RWPE2 (cell line): Measurements from ENCODE around the gene PCDHB15.
A peak's percentile ranks its signal among the peaks of the same experiment; 100 is the strongest.
"Not testable (repeated sequence)": the region's sequence is repeated elsewhere in the genome, so short reads cannot be mapped to it uniquely, and the experiment has no call there.

Source experiments
- ATAC-seq: fragments of 200-7000 bp; cut with Tn5 transposase; 3 replicates; pipeline ENCODE4 v1.9.1; 2021; ENCODE audit warnings: low read depth
- DNase-seq: peaks from one replicate; pipeline ENCODE4 v3.0.0-alpha.2; 2020; ENCODE audit warnings: low spot score
- H3K27ac ChIP-seq: fragments of 450-650 bp; 2 replicates; pipeline ENCODE4 v1.5.1; 2017; ENCODE audit warnings: mild to moderate bottlenecking; ENCODE audit not compliant: poor library complexity, severe bottlenecking
- H3K27me3 ChIP-seq: fragments of 250-450 bp; sonication (Bioruptor Pico); 2 replicates; pipeline ENCODE4 v1.5.1; 2021; ENCODE audit warnings: mild to moderate bottlenecking, moderate library complexity; ENCODE audit not compliant: insufficient read depth, poor library complexity, severe bottlenecking
- H3K36me3 ChIP-seq: fragments of 250-450 bp; sonication (Bioruptor Pico); 2 replicates; pipeline ENCODE4 v1.5.1; 2020; ENCODE audit warnings: low read depth, mild to moderate bottlenecking, moderate library complexity
- H3K4me1 ChIP-seq: fragments of 250-450 bp; sonication (Bioruptor Pico); 2 replicates; pipeline ENCODE4 v1.5.1; 2021; ENCODE audit warnings: mild to moderate bottlenecking, moderate library complexity; ENCODE audit not compliant: insufficient read depth, poor library complexity, severe bottlenecking
- H3K4me3 ChIP-seq: fragments of 250-450 bp; sonication (Bioruptor Pico); 2 replicates; pipeline ENCODE4 v1.5.1; 2021; ENCODE audit warnings: mild to moderate bottlenecking, moderate library complexity; ENCODE audit not compliant: severe bottlenecking
- H3K9me3 ChIP-seq: fragments of 250-450 bp; sonication (Bioruptor Pico); 2 replicates; pipeline ENCODE4 v1.5.1; 2021; ENCODE audit warnings: mild to moderate bottlenecking, moderate library complexity; ENCODE audit not compliant: severe bottlenecking
- TF ChIP-seq, protein P1 (sequence below): fragments of 450-650 bp; IDR thresholded peaks from one replicate; pipeline ENCODE4 v1.5.1; 2017; ENCODE audit warnings: mild to moderate bottlenecking, moderate library complexity; ENCODE audit not compliant: poor library complexity, severe bottlenecking

Gene PCDHB15

GRCh38 chr5:141208478-141208877, 36.7 kb upstream of the PCDHB15 start, which contains the start of gene PCDHB12:
TSS of gene PCDHB12 (plus strand) at chr5:141208719. CDS start at chr5:141208908, 189 bp downstream.
- H3K4me3 ChIP-seq: no peak within 1 kb of the TSS
- no peak for ATAC-seq

GRCh38 chr5:141210281-141210680, 34.9 kb upstream of the PCDHB15 start:
- not testable (repeated sequence) for H3K4me1 ChIP-seq, H3K4me3 ChIP-seq, H3K27ac ChIP-seq, DNase-seq, ATAC-seq, H3K9me3 ChIP-seq, H3K36me3 ChIP-seq
- peaks cover 45% of the 10 kb centered on the region for H3K27me3 ChIP-seq

More at GRCh38 chr5:141208478-141208877, 36.7 kb upstream of the PCDHB15 start, which contains the start of gene PCDHB12:
- TF ChIP-seq, protein P1, sequence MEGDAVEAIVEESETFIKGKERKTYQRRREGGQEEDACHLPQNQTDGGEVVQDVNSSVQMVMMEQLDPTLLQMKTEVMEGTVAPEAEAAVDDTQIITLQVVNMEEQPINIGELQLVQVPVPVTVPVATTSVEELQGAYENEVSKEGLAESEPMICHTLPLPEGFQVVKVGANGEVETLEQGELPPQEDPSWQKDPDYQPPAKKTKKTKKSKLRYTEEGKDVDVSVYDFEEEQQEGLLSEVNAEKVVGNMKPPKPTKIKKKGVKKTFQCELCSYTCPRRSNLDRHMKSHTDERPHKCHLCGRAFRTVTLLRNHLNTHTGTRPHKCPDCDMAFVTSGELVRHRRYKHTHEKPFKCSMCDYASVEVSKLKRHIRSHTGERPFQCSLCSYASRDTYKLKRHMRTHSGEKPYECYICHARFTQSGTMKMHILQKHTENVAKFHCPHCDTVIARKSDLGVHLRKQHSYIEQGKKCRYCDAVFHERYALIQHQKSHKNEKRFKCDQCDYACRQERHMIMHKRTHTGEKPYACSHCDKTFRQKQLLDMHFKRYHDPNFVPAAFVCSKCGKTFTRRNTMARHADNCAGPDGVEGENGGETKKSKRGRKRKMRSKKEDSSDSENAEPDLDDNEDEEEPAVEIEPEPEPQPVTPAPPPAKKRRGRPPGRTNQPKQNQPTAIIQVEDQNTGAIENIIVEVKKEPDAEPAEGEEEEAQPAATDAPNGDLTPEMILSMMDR: peak; percentile 22
- peaks cover 4% of the 10 kb centered on the region for H3K9me3 ChIP-seq
- no peaks in the 10 kb centered on the region for H3K36me3 ChIP-seq
- H3K4me1 ChIP-seq: no peaks in the 10 kb centered on the region
- DNase-seq: no peak
- peaks cover 38% of the 10 kb centered on the region for H3K27me3 ChIP-seq
- no peak within 1 kb of the TSS for H3K27ac ChIP-seq

DNA sequence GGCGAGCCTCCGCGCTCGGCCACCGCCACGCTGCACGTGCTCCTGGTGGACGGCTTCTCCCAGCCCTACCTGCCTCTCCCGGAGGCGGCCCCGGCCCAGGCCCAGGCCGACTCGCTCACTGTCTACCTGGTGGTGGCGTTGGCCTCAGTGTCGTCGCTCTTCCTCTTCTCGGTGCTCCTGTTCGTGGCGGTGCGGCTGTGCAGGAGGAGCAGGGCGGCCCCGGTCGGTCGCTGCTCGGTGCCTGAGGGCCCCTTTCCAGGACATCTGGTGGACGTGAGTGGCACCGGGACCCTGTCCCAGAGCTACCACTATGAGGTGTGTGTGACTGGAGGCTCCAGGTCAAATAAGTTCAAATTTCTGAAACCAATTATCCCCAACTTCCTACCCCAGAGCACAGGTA, 34.3 kb upstream of the PCDHB15 start:
- not testable (repeated sequence) for H3K27ac ChIP-seq, ATAC-seq, H3K4me3 ChIP-seq, H3K36me3 ChIP-seq, DNase-seq, H3K4me1 ChIP-seq, H3K9me3 ChIP-seq
- peaks cover 45% of the 10 kb centered on the region for H3K27me3 ChIP-seq

GRCh38 chr5:141213656-141214339, 31.4 kb upstream of the PCDHB15 start, which contains the start of gene PCDHB13:
TSS of gene PCDHB13 (plus strand) at chr5:141213919. CDS start at chr5:141214124, 205 bp downstream.
- TF ChIP-seq, protein P1: peak; percentile 2
- H3K27me3 ChIP-seq: peaks cover 40% of the 10 kb centered on the region
- ATAC-seq, H3K9me3 ChIP-seq, H3K36me3 ChIP-seq, H3K27ac ChIP-seq, H3K4me1 ChIP-seq, H3K4me3 ChIP-seq, DNase-seq: not testable (repeated sequence)

- peaks cover 37% of the 10 kb centered on the region for H3K27me3 ChIP-seq
- H3K4me3 ChIP-seq, DNase-seq, H3K36me3 ChIP-seq, H3K9me3 ChIP-seq, ATAC-seq, H3K27ac ChIP-seq, H3K4me1 ChIP-seq: not testable (repeated sequence)
These were observed 30.6 kb upstream of the PCDHB15 start for GRCh38 chr5:141214583-141214982.

GRCh38 chr5:141215504-141215903, 29.7 kb upstream of the PCDHB15 start:
- H3K4me3 ChIP-seq, H3K9me3 ChIP-seq, H3K27ac ChIP-seq, ATAC-seq, H3K36me3 ChIP-seq, H3K4me1 ChIP-seq, DNase-seq: not testable (repeated sequence)
- peaks cover 35% of the 10 kb centered on the region for H3K27me3 ChIP-seq

DNA sequence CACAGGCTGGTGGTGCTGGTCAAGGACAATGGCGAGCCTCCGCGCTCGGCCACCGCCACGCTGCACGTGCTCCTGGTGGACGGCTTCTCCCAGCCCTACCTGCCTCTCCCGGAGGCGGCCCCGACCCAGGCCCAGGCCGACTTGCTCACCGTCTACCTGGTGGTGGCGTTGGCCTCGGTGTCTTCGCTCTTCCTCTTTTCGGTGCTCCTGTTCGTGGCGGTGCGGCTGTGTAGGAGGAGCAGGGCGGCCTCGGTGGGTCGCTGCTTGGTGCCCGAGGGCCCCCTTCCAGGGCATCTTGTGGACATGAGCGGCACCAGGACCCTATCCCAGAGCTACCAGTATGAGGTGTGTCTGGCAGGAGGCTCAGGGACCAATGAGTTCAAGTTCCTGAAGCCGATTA, 29.2 kb upstream of the PCDHB15 start:
- not testable (repeated sequence) for H3K4me1 ChIP-seq, ATAC-seq, H3K9me3 ChIP-seq, DNase-seq, H3K27ac ChIP-seq, H3K4me3 ChIP-seq, H3K36me3 ChIP-seq
- H3K27me3 ChIP-seq: peaks cover 35% of the 10 kb centered on the region
